ENCODE data around the gene PCSK7. TPM values are rescaled to one million over a fixed set of nuclear protein-coding genes. Genes with fewer than 3 reads are reported as not detected.

PCSK7 gene
- total and polyA plus RNA-seq, 2 donors (not counting 3 experiments of a cell fraction or from before 2014, with no cell fraction given): 40.8 to 72.7 TPM

DNA sequence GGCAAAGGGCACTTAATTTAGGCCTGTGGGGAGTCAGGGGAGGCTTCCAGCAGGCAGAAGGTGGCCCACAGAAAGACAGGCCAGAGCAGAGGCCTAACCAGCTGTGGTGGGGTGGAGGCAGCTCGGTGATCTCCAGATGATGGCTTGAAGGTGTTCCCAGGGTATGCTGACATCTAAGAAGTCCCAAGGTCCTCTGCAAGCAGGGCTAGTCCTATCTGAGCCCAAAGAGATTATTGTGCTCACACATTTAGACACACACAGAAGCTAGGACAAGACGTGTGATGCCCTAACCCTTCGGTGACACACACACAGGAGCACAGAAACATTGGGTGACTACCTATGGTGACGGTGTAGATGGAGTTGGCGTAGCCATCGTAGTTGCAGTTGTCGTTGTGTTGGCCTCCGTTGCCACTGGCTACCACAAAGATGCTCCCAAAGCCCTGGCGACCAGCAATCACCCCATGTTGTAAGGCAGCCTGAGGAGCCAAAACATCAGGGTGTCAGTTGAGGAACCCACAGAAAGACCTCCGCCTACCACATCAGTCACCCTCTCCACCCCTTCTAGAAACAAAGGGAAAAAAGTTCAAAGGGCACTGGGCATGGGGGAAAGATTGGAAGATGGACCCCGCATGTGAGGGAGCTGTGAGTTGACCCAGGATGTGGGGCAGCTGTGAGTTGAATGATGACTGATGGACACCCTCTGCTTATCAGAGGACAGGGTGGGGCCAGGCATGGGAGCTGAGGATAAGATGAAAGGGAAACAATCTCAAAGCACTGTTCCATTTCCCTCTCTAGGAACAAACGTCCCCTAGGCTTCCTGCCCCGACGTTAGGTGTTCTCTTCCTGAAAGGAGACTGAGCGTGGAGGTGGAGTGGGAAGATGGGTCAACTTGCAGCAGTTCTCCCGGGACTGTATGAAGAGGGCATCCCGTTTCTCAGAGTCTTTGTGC is 7.9 kb downstream of the PCSK7 start:
- H3K27me3 ChIP-seq (ENCODE audit: control insufficient read depth in 2 of 2, insufficient read depth in 2 of 2, low read length in 2 of 2): no peaks in the 10 kb centered on the region
- no peak overlapping the region for H3K4me3 ChIP-seq (replicated peaks in 1 of 3; ENCODE audit: insufficient read depth in 1 of 3, low read depth in 1 of 3, low read length in 3 of 3)
- peaks cover 0 to 35% of the 10 kb centered on the region in 2 experiments for H3K36me3 ChIP-seq (ENCODE audit: control insufficient read depth in 2 of 2, extremely low read depth in 1 of 2, insufficient read depth in 2 of 2, low read length in 2 of 2)
- dilution Hi-C loops (cut with MboI; ENCODE audit: extremely low pct_ligation_motif_present, low sequenced_read_pairs): no loop called here
- H4K20me1 ChIP-seq (replicated peaks; ENCODE audit: control insufficient read depth, extremely low read depth, insufficient read depth, low read length): no peaks in the 10 kb centered on the region
- no TSS peak for BruUV-seq (replicated peaks)
- ChIA-PET POLR2A (no interaction called here), CTCF (interaction anchor here (1.6 to 5.2 kb wide), 4 partner anchors 43 to 433 kb away, joined by 7 to 90 read pairs (median 12); partner anchors contain the start of genes APOA5 and SIDT2)
- no peak overlapping the region for H3K9ac ChIP-seq (replicated peaks; ENCODE audit: extremely low read depth, insufficient read depth, low read length)
- H2AFZ ChIP-seq (ENCODE audit: low read depth, low read length): no peak overlapping the region
- DNase-seq (ENCODE audit: low read depth, low spot score): no peak
- intact Hi-C loops (cut with micrococcal nuclease): no loop called here
- no peaks in the 10 kb centered on the region for H3K9me1 ChIP-seq (replicated peaks; ENCODE audit: control insufficient read depth, extremely low read depth, insufficient read depth, low read length)
- no peak for FAIRE-seq
- H3K9me3 ChIP-seq (replicated peaks; ENCODE audit: control insufficient read depth, insufficient read depth, low read length): no peaks in the 10 kb centered on the region
- H3K79me2 ChIP-seq (ENCODE audit: control insufficient read depth, insufficient read depth, low read length): no peaks in the 10 kb centered on the region
- no peak overlapping the region for H3K27ac ChIP-seq (ENCODE audit: insufficient read depth, low read depth, low read length)
- no peak overlapping the region for H3K4me2 ChIP-seq (ENCODE audit: insufficient read depth, low read length)
- TF ChIP-seq FOS (IDR thresholded peaks at IDR 0.05; ENCODE audit: borderline replicate concordance, insufficient read depth, low read length) (no peak), POLR2AphosphoS5 (IDR thresholded peaks at IDR 0.05; ENCODE audit: insufficient read depth, low read depth, low read length) (no peak)
- no peaks in the 10 kb centered on the region for H3K4me1 ChIP-seq (ENCODE audit: control insufficient read depth, extremely low read depth, insufficient read depth, low read length)

- Histone ChIP-seq H3K4me2 (ENCODE audit: insufficient read depth, low read length) (no peak overlapping the region), H3K27me3 (ENCODE audit: control insufficient read depth in 2 of 2, insufficient read depth in 2 of 2, low read length in 2 of 2) (no peaks in the 10 kb centered on the region), H2AFZ (ENCODE audit: low read depth, low read length) (no peak overlapping the region), H3K9ac (replicated peaks; ENCODE audit: extremely low read depth, insufficient read depth, low read length) (no peak overlapping the region), H3K4me3 (replicated peaks in 1 of 3; ENCODE audit: insufficient read depth in 1 of 3, low read depth in 1 of 3, low read length in 3 of 3) (no peak overlapping the region), H3K79me2 (ENCODE audit: control insufficient read depth, insufficient read depth, low read length) (no peaks in the 10 kb centered on the region), H3K9me3 (replicated peaks; ENCODE audit: control insufficient read depth, insufficient read depth, low read length) (no peaks in the 10 kb centered on the region), H3K4me1 (ENCODE audit: control insufficient read depth, extremely low read depth, insufficient read depth, low read length) (no peaks in the 10 kb centered on the region), H3K27ac (ENCODE audit: insufficient read depth, low read depth, low read length) (no peak overlapping the region), H4K20me1 (replicated peaks; ENCODE audit: control insufficient read depth, extremely low read depth, insufficient read depth, low read length) (no peaks in the 10 kb centered on the region), H3K9me1 (replicated peaks; ENCODE audit: control insufficient read depth, extremely low read depth, insufficient read depth, low read length) (no peaks in the 10 kb centered on the region), H3K36me3 (ENCODE audit: control insufficient read depth in 2 of 2, extremely low read depth in 1 of 2, insufficient read depth in 2 of 2, low read length in 2 of 2) (peaks cover 0 to 36% of the 10 kb centered on the region in 2 experiments)
- intact Hi-C loops (cut with micrococcal nuclease): no loop called here
- TF ChIP-seq MYC (IDR thresholded peaks at IDR 0.05; ENCODE audit: low read depth, low read length): no peak
- no peak for TF ChIP-seq GATA2 (IDR thresholded peaks at IDR 0.05; ENCODE audit: insufficient read depth, insufficient read length, low read depth, low read length)
- FAIRE-seq (no peak), DNase-seq (ENCODE audit: low read depth, low spot score) (no peak)
- ChIA-PET POLR2A (no interaction called here), CTCF (interaction anchor here (1.9 to 3.4 kb wide), 2 partner anchors 8 to 432 kb away, joined by 7 to 16 read pairs; partner anchors contain the start of genes APOA5, PCSK7 and RNF214)
- dilution Hi-C loops (cut with MboI; ENCODE audit: extremely low pct_ligation_motif_present, low sequenced_read_pairs): no loop called here
- no TSS peak for BruUV-seq (replicated peaks)
Observed at GRCh38 chr11:117222991-117223740, 8.7 kb downstream of the PCSK7 start.
